Measurements from ENCODE around the gene OAS1. TPM values are rescaled to one million over a fixed set of nuclear protein-coding genes. Genes with fewer than 3 reads are reported as not detected.

Gene OAS1
- total RNA-seq, 4 donors from 2014 or later: 22.8 to 111 (median 29.1) TPM

GRCh38 chr12:112898380-112898779, 8.4 kb upstream of the OAS1 start:
- TF ChIP-seq, protein P1, sequence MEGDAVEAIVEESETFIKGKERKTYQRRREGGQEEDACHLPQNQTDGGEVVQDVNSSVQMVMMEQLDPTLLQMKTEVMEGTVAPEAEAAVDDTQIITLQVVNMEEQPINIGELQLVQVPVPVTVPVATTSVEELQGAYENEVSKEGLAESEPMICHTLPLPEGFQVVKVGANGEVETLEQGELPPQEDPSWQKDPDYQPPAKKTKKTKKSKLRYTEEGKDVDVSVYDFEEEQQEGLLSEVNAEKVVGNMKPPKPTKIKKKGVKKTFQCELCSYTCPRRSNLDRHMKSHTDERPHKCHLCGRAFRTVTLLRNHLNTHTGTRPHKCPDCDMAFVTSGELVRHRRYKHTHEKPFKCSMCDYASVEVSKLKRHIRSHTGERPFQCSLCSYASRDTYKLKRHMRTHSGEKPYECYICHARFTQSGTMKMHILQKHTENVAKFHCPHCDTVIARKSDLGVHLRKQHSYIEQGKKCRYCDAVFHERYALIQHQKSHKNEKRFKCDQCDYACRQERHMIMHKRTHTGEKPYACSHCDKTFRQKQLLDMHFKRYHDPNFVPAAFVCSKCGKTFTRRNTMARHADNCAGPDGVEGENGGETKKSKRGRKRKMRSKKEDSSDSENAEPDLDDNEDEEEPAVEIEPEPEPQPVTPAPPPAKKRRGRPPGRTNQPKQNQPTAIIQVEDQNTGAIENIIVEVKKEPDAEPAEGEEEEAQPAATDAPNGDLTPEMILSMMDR (IDR thresholded peaks at IDR 0.05): no peak
- no peak for DNase-seq (ENCODE audit: low spot score)

GRCh38 chr12:112900298-112901145, 6.2 kb upstream of the OAS1 start:
- TF ChIP-seq, protein P1 (IDR thresholded peaks at IDR 0.05): no peak
- no peak for DNase-seq (ENCODE audit: low spot score)
- ATAC-seq (ENCODE audit: low FRiP score): no peak

More at GRCh38 chr12:112898380-112898779, 8.4 kb upstream of the OAS1 start:
- no peak for ATAC-seq (ENCODE audit: low FRiP score)

DNA sequence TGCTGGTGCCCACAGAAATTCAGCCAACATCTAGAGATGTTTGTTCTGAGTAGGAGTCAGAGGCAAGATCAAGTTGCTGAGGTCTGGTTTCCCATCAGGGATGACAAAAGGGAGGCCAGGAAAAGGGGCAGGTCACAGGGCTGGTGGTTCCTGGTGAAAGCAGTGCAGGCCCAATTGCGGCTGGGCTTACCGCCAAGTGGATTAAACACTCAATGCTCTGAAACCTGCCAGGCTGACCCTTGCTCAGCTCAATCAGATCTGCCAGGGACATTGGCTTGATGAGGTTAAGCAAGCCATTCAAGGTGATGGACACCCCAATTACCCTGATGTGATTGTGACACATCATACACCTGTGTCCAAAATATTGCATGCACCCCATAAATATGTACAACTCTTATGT, 5.5 kb upstream of the OAS1 start:
- no peak for DNase-seq (ENCODE audit: low spot score)
- ATAC-seq (ENCODE audit: low FRiP score): no peak
- TF ChIP-seq, protein P1 (IDR thresholded peaks at IDR 0.05): no peak

DNA sequence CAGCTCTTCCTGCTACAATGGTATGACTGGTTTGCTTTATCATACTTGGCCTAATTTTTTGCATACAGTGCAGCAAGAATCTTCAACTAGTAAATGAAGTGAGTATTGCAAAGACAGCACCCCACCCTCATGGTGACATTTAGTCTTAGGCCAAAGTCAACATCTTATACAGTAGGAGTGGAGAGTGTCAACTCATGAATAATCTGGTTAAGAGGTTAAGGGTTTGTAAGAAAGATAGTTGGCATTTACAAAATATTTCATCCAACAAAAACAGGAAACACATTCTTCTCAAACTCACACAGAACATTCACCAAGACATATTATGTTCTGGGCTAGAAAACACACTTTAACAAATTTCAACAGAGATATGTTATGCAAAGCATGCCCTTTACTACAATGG, 2.2 kb upstream of the OAS1 start:
- TF ChIP-seq, protein P1 (IDR thresholded peaks at IDR 0.05): no peak
- ATAC-seq (ENCODE audit: low FRiP score) (peak; percentile 47), DNase-seq (ENCODE audit: low spot score) (no peak)

DNA sequence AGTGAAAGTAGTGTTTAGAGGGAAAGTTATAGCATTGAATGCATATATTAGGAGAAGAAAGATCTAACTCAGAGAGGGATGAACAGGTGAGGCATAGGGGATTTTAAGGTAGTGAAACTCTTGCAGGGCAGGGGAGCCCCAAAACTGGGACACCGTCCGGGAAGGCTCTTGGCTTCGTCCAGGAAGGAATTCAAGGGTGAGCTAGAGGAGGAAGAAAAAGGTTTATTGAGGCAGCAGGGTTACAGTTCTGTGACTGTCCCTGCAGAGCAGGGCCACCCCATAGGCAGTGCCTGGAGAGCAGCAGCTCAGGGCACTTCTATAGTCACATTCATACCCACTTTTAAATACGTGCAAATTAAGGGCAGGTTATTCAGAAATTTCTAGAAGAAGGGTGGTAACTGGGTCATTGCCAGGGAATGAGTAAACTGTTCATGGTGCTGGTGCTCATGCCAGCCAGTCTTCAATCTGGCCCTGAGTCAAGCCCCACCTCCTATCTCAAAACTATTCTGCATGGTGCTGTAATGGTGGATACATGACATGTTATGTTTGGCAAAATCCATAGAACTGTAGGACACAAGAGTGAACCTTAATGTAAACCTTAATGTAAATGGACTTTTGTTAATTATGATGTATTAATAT, 1.2 kb upstream of the OAS1 start:
- ATAC-seq (ENCODE audit: low FRiP score) (no peak), DNase-seq (ENCODE audit: low spot score) (no peak)
- TF ChIP-seq, protein P1 (IDR thresholded peaks at IDR 0.05): no peak

DNA sequence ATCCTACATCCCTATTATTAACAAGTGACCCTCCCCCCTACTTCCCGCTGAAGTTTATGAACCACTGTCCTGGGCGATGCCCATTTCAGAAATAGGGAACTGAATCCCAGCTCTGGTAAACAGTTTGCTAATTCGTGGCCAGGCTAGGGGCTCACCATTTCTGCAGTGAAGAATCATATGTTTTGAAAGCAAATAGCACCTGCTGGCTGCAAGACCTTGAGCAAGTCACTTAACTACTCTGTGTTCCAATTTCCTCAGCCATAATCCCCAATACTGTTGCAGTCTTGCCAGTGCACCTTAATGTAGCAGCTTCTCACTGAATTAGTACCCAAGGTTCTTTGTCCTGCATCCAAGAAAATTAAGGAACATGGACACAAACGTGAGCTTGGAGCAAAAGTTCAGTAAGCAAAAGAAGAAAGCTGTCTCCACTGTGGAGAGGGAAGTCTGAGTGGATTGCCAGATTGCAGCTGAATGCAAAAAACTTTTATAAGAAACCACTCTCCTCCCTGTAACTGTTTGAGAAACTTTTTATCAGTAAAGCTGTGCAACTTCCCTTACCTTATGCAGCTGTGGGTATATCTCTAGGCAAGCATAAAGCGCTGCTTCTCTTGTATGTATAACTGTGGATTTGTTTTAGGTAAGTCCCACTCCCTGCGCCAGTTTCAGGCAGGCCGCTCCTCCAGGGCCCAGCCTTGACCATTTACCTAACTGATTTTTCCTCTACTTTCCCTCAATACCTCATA, 824 bp downstream of the OAS1 start:
- ATAC-seq (ENCODE audit: low FRiP score) (peak; percentile 21), DNase-seq (ENCODE audit: low spot score) (no peak)
- TF ChIP-seq, protein P1 (IDR thresholded peaks at IDR 0.05): no peak

All from omental fat pad (tissue), 4 donors.